Ishikawa (cell line): ENCODE data around the gene PORCN.

ENCODE experiments used
- CEBPB ChIP-seq: IDR thresholded peaks from 2 replicates; pipeline ENCODE4 v1.6.1; 2012
- CREB1 ChIP-seq: IDR thresholded peaks from 2 replicates; pipeline ENCODE4 v1.6.1; 2012; ENCODE audit warnings: low read depth
- EP300 ChIP-seq: IDR thresholded peaks from 2 replicates; pipeline ENCODE4 v1.6.1; 2012; ENCODE audit warnings: borderline replicate concordance
- FOXM1 ChIP-seq: IDR thresholded peaks from 2 replicates; pipeline ENCODE4 v1.6.1; 2012; ENCODE audit warnings: low read depth, borderline replicate concordance
- MAX ChIP-seq: IDR thresholded peaks from 2 replicates; pipeline ENCODE4 v1.6.1; 2012
- NFIC ChIP-seq: IDR thresholded peaks from 2 replicates; pipeline ENCODE4 v1.6.1; 2012
- REST ChIP-seq: IDR thresholded peaks from 2 replicates; pipeline ENCODE4 v1.6.1; 2012; ENCODE audit warnings: low read depth, mild to moderate bottlenecking
- TAF1 ChIP-seq: IDR thresholded peaks from 2 replicates; pipeline ENCODE4 v1.6.1; 2012; ENCODE audit warnings: low read depth, mild to moderate bottlenecking
- TCF12 ChIP-seq: IDR thresholded peaks from 2 replicates; pipeline ENCODE4 v1.6.1; 2012; ENCODE audit warnings: low read depth
- YY1 ChIP-seq: IDR thresholded peaks from 2 replicates; pipeline ENCODE4 v1.6.1; 2012; ENCODE audit warnings: low read depth
- ZBTB7A ChIP-seq: IDR thresholded peaks from 2 replicates; pipeline ENCODE4 v1.6.1; 2012; ENCODE audit warnings: low read depth

- TF ChIP-seq CREB1 (no peak), MAX (no peak), CEBPB (no peak), YY1 (no peak), ZBTB7A (no peak), EP300 (no peak), NFIC (no peak), TCF12 (no peak), TAF1 (no peak), REST (no peak), FOXM1 (no peak)
Observed at GRCh38 chrX:48482526-48482925, 26.3 kb upstream of the PORCN start.
